Naive thymus-derived CD4-positive, alpha-beta T cell (primary cell): ENCODE data around the gene PTPRM. TPM values are rescaled to one million over a fixed set of nuclear protein-coding genes. Genes with fewer than 3 reads are reported as not detected.

ENCODE experiments used
- ATAC-seq: fragments of 150-1000 bp; cut with Tn5 transposase; 2 replicates; pipeline ENCODE4 v1.10.0; 2021; ENCODE audit warnings: mild to moderate bottlenecking, moderate library complexity
- CTCF ChIA-PET: fragments of 350-600 bp; sonication (Branson Sonifier 250); formaldehyde crosslinking; loops from one replicate; lab custom pipeline; 2021; ENCODE audit warnings: antibody characterized with exemption; lab: Charles Lee
- POLR2A ChIA-PET: fragments of 350-600 bp; sonication (Branson Sonifier 250); formaldehyde crosslinking; loops from one replicate; lab custom pipeline; 2021; ENCODE audit warnings: antibody characterized with exemption, inconsistent platforms; lab: Charles Lee
- DNase-seq, 9 donors: peaks; one replicate each; pipeline versions ENCODE4 v3.0.0 to v3.0.0-alpha.2; 2020 to 2022; ENCODE audit warnings: mixed read lengths in 1 of 9
- H3K27ac ChIP-seq: one replicate; pipeline ENCODE4 v1.7.0; 2013; ENCODE audit warnings: mild to moderate bottlenecking, low read depth, low read length, moderate library complexity
- H3K27me3 ChIP-seq, 2 donors: one replicate each; pipeline ENCODE4 v1.7.0; 2013; ENCODE audit warnings: low read length in 2 of 2, mild to moderate bottlenecking in 2 of 2, moderate library complexity in 2 of 2; ENCODE audit not compliant: control insufficient read depth in 2 of 2, insufficient read depth in 2 of 2
- H3K36me3 ChIP-seq, 3 experiments: 1 replicate in 2 of 3; 2 replicates in 1 of 3; pipeline ENCODE4 v1.7.0; 2013; ENCODE audit warnings: low read length in 3 of 3, mild to moderate bottlenecking in 3 of 3, moderate library complexity in 1 of 3; ENCODE audit not compliant: insufficient read depth in 3 of 3, control insufficient read depth in 2 of 3
- H3K4me1 ChIP-seq, 2 donors: one replicate each; pipeline ENCODE4 v1.7.0; 2013; ENCODE audit warnings: low read length in 2 of 2, mild to moderate bottlenecking in 2 of 2, moderate library complexity in 1 of 2; ENCODE audit not compliant: control insufficient read depth in 2 of 2, insufficient read depth in 2 of 2
- H3K4me3 ChIP-seq: 2 replicates; pipeline ENCODE4 v1.7.0; 2013; ENCODE audit warnings: mild to moderate bottlenecking, low read length
- H3K9me3 ChIP-seq, 3 experiments: 1 replicate in 2 of 3; 2 replicates in 1 of 3; pipeline ENCODE4 v1.7.0; 2013; ENCODE audit warnings: low read length in 3 of 3; ENCODE audit not compliant: control insufficient read depth in 2 of 3
- H3K27ac Mint-ChIP-seq, 9 donors: one replicate each; pipeline ENCODE4 v1.8.0; 2020 to 2022; ENCODE audit warnings: mixed read lengths in 9 of 9, mild to moderate bottlenecking in 8 of 9, moderate library complexity in 5 of 9, inconsistent platforms in 2 of 9
- H3K27me3 Mint-ChIP-seq, 5 donors: one replicate each; pipeline ENCODE4 v1.8.0; 2021 to 2022; ENCODE audit warnings: mixed read lengths in 5 of 5, mild to moderate bottlenecking in 1 of 5
- H3K36me3 Mint-ChIP-seq, 5 donors: one replicate each; pipeline ENCODE4 v1.8.0; 2020 to 2022; ENCODE audit warnings: mixed read lengths in 5 of 5, mild to moderate bottlenecking in 3 of 5, inconsistent platforms in 1 of 5
- H3K4me1 Mint-ChIP-seq, 7 donors: one replicate each; pipeline ENCODE4 v1.8.0; 2020 to 2022; ENCODE audit warnings: mixed read lengths in 7 of 7, mild to moderate bottlenecking in 3 of 7, inconsistent platforms in 1 of 7
- H3K4me3 Mint-ChIP-seq, 10 donors: one replicate each; pipeline ENCODE4 v1.8.0; 2020 to 2022; ENCODE audit warnings: mild to moderate bottlenecking in 10 of 10, mixed read lengths in 10 of 10, moderate library complexity in 6 of 10, inconsistent platforms in 2 of 10
- H3K9me3 Mint-ChIP-seq, 11 donors: one replicate each; pipeline ENCODE4 v1.8.0; 2020 to 2022; ENCODE audit warnings: mixed read lengths in 11 of 11, mild to moderate bottlenecking in 4 of 11, inconsistent platforms in 1 of 11, moderate library complexity in 1 of 11
- intact Hi-C, 2 donors: fragments of 100-400 bp; cut with micrococcal nuclease; formaldehyde crosslinking; loops; one replicate each; pipeline ENCODE4 v1.15.1; 2023
- polyA plus RNA-seq, 2 donors: library from polyadenylated mRNA; unstranded; fragments of 300-500 nt; fragmentation: Illumina TruSeq; gene quantifications; one replicate each; pipeline ENCODE4 v1.2.3, GENCODE V29; 2021
- total RNA-seq, 6 experiments: library from RNA in 5 of 6; stranded (reverse) in 5 of 6; gene quantifications; 1 replicate in 5 of 6; 2 replicates in 1 of 6; pipeline ENCODE4 v1.2.3 and lab custom pipeline; 2021 to 2026

The PTPRM gene
- total and polyA plus RNA-seq, 7 experiments from 2014 or later: 3.8 to 21.2 (median 8.4) TPM

DNA sequence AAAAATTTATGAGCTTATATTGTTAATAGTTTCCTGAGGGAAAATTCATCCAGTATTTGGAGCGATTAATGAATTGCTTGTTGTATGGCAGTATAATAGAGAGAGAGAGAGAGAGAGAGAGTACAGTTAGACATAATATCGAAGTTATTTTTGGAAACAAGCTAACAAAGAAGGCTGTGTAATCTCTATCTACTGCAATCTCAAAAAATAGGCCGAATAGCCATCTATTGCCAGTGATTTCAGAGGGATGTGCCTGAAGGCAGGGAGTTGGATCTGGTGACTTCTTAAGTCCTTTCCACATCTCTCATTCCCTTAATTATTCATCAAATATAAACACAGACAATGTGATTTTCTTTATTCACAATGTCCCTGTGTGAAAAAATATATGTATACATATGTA, 609.0 kb downstream of the PTPRM start:
- Histone ChIP-seq H3K36me3 (no peaks in the 10 kb centered on the region), H3K27me3 (no peaks in the 10 kb centered on the region), H3K4me3 (no peak overlapping the region), H3K9me3 (no peaks in the 10 kb centered on the region), H3K27ac (no peak overlapping the region), H3K4me1 (no peaks in the 10 kb centered on the region)
- peaks cover 0 to 21% (median 6%) of the 10 kb centered on the region in 11 donors for H3K9me3 Mint-ChIP-seq
- no peaks in the 10 kb centered on the region for H3K27me3 Mint-ChIP-seq
- DNase-seq (no peak), ATAC-seq (no peak)
- peaks cover 0 to 1% (median 0%) of the 10 kb centered on the region in 7 donors for H3K4me1 Mint-ChIP-seq
- peaks cover 0 to 13% (median 3%) of the 10 kb centered on the region in 5 donors for H3K36me3 Mint-ChIP-seq
- no peak overlapping the region for H3K27ac Mint-ChIP-seq
- ChIA-PET CTCF (no interaction called here), POLR2A (no interaction called here)
- no peak overlapping the region for H3K4me3 Mint-ChIP-seq
- intact Hi-C loops: no loop called here

DNA sequence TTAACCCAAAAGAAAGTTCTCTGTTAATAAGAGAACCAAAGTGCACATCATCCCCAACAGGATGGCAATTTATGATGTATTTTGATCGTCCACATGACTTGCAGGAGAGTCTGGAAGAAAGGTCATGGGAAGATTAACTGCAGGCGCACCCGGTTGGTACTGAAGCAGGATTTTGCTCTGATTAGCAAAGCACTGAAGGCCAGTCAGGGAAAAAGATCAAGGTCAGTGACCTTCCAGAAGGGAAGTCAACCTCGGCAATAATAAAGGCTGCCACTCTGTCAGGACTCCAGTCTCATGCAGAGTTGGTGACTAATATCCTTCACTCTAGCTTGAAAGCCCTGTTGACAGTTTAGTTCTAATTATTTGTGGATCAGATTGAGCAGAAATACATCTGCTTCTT, 609.4 kb downstream of the PTPRM start:
- Mint-ChIP-seq H3K27me3 (no peaks in the 10 kb centered on the region), H3K36me3 (peaks cover 0 to 17% (median 4%) of the 10 kb centered on the region in 5 donors), H3K27ac (no peak overlapping the region), H3K4me1 (peaks cover 0 to 1% (median 0%) of the 10 kb centered on the region in 7 donors), H3K4me3 (no peak overlapping the region), H3K9me3 (peaks cover 0 to 22% (median 6%) of the 10 kb centered on the region in 11 donors)
- no peaks in the 10 kb centered on the region for H3K4me1 ChIP-seq
- no peaks in the 10 kb centered on the region for H3K9me3 ChIP-seq
- CTCF ChIA-PET: no interaction called here
- ATAC-seq (no peak), DNase-seq (no peak)
- H3K36me3 ChIP-seq: no peaks in the 10 kb centered on the region
- H3K27me3 ChIP-seq: no peaks in the 10 kb centered on the region
- intact Hi-C loops: no loop called here
- no peak overlapping the region for H3K4me3 ChIP-seq
- no peak overlapping the region for H3K27ac ChIP-seq
- POLR2A ChIA-PET: no interaction called here

DNA sequence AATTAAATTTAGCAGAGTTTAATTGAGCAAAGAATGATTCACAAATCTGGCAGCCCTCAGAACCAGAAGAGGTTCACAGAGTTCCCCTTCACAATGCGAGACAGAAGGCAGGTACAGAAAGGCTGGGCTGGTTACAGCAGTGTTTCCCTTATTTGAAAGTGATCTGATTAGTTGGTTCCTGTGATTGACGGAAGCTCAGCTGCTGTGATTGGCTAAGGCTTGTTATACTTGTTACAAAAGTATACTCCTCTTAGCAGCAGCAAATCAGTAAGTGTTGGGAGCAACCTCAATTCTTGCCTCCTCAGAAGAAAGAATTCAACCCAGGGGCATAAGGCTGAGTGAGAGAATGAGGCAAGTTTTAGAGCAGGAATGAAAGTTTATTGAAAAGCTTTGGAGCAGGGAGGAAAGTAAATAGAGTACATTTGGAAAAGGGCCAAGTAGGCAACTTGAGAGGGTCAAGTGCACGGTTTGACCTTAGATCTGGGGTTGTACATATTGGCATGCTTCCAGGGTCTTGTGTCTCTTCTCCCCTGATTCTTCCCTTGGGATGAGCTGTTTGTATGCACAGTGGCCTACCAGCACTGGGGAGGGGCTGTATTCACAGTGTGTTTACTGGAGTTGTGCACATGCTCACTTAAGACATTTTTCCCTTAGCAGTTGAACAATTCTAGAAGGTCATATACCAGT, 610.4 kb downstream of the PTPRM start:
- no peak overlapping the region for H3K27ac Mint-ChIP-seq
- H3K27ac ChIP-seq: no peak overlapping the region
- intact Hi-C loops: no loop called here
- H3K36me3 ChIP-seq: no peaks in the 10 kb centered on the region
- H3K9me3 Mint-ChIP-seq: peaks cover 0 to 22% (median 6%) of the 10 kb centered on the region in 11 donors
- ChIA-PET CTCF (no interaction called here), POLR2A (no interaction called here)
- H3K4me3 Mint-ChIP-seq: no peak overlapping the region
- no peak overlapping the region for H3K4me3 ChIP-seq
- ATAC-seq (no peak), DNase-seq (no peak)
- no peaks in the 10 kb centered on the region for H3K9me3 ChIP-seq
- no peaks in the 10 kb centered on the region for H3K27me3 ChIP-seq
- peaks cover 0 to 1% (median 0%) of the 10 kb centered on the region in 7 donors for H3K4me1 Mint-ChIP-seq
- H3K4me1 ChIP-seq: no peaks in the 10 kb centered on the region
- no peaks in the 10 kb centered on the region for H3K27me3 Mint-ChIP-seq
- peaks cover 0 to 17% (median 4%) of the 10 kb centered on the region in 5 donors for H3K36me3 Mint-ChIP-seq

DNA sequence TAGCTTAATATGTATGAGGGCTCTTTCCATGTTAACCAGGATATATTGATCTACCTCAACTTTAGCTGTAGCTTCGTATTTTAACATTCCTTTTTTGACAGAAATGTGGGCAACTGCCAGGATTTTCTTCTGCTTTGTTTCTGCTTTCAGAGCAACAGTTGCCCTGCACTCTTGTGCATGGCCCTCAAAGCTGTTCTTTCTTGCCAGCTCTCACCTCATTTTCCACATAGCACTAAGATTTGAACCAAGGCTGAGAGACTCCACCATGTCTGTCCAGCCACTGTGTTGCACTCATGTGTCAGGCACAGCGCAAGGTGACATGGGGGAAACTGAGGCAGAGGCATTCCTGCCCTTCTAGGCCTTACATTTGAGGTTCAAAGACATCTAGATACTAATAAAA, 619.3 kb downstream of the PTPRM start:
- peaks cover 0 to 4% (median 0%) of the 10 kb centered on the region in 5 donors for H3K27me3 Mint-ChIP-seq
- no peaks in the 10 kb centered on the region for H3K27me3 ChIP-seq
- H3K4me1 ChIP-seq: no peaks in the 10 kb centered on the region
- ATAC-seq: no peak
- no peak overlapping the region for H3K27ac Mint-ChIP-seq
- H3K36me3 ChIP-seq: no peaks in the 10 kb centered on the region
- CTCF ChIA-PET: no interaction called here
- no peak overlapping the region for H3K27ac ChIP-seq
- H3K9me3 Mint-ChIP-seq: peaks cover 0 to 8% (median 0%) of the 10 kb centered on the region in 11 donors
- H3K9me3 ChIP-seq: no peaks in the 10 kb centered on the region
- H3K4me1 Mint-ChIP-seq: peaks cover 0 to 1% (median 0%) of the 10 kb centered on the region in 7 donors
- H3K4me3 ChIP-seq: no peak overlapping the region
- H3K36me3 Mint-ChIP-seq: peaks cover 0 to 7% (median 0%) of the 10 kb centered on the region in 5 donors
- POLR2A ChIA-PET: interaction anchor here (0.5 kb wide), 1 partner anchor 28 kb away, joined by 3 read pairs; no protein-coding TSS in a partner anchor
- intact Hi-C loops: no loop called here
- no peak overlapping the region for H3K4me3 Mint-ChIP-seq
- no peak for DNase-seq

DNA sequence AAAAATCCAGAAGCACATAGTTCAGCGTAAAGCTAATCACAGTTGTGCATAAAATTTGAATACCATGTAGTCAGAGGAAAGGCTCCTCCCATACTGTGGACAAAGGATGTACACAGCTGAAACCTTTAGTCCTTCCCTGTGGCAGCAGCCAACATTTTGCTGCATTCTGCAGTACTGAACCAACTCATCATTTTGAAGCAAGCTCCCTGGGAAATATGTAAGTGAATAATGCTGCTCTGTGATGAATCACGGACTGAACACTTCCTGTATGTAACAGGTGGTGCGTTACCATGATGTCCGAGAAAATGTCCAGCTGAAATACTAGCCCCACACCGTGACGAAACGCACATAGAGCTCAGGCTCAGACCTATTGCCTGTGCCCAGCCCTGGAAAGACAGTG, 621.1 kb downstream of the PTPRM start:
- no peaks in the 10 kb centered on the region for H3K27me3 ChIP-seq
- DNase-seq: no peak
- intact Hi-C loops: no loop called here
- no peak for ATAC-seq
- POLR2A ChIA-PET: no interaction called here
- Mint-ChIP-seq H3K36me3 (peaks cover 0 to 5% (median 0%) of the 10 kb centered on the region in 5 donors), H3K27me3 (peaks cover 0 to 4% (median 0%) of the 10 kb centered on the region in 5 donors), H3K9me3 (peaks cover 0 to 6% (median 0%) of the 10 kb centered on the region in 11 donors), H3K4me1 (peaks cover 0 to 1% (median 0%) of the 10 kb centered on the region in 7 donors), H3K4me3 (no peak overlapping the region), H3K27ac (no peak overlapping the region)
- no peak overlapping the region for H3K27ac ChIP-seq
- CTCF ChIA-PET: no interaction called here
- no peaks in the 10 kb centered on the region for H3K4me1 ChIP-seq
- no peaks in the 10 kb centered on the region for H3K9me3 ChIP-seq
- no peak overlapping the region for H3K4me3 ChIP-seq
- H3K36me3 ChIP-seq: no peaks in the 10 kb centered on the region

DNA sequence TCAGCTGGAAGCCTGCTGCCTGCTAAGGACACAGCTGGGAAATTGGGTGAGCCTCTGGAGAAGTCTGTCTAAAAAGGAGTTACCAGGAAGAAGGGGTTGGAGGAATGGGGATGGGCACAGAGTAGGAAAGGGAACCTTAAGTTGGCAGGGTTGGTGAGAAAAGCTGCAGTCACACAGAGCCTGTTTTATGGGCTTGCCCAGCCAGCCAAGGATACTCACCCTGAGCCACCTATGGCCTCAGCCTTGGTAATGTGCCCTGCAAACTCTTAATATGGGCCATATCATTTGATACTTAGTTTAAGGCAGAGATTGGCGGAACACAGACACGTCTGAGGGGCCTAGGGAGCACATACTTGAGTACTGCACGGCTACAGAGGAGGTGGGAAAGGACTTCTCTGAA, 623.9 kb downstream of the PTPRM start:
- no peaks in the 10 kb centered on the region for H3K36me3 ChIP-seq
- no peaks in the 10 kb centered on the region for H3K9me3 ChIP-seq
- Mint-ChIP-seq H3K4me1 (peaks cover 0 to 1% (median 0%) of the 10 kb centered on the region in 7 donors), H3K36me3 (no peaks in the 10 kb centered on the region), H3K27me3 (peaks cover 0 to 4% (median 0%) of the 10 kb centered on the region in 5 donors), H3K27ac (peak overlapping the region in 1 of 9 donors; percentile 55), H3K4me3 (no peak overlapping the region), H3K9me3 (peaks cover 0 to 4% (median 0%) of the 10 kb centered on the region in 11 donors)
- H3K4me1 ChIP-seq: no peaks in the 10 kb centered on the region
- ChIA-PET CTCF (no interaction called here), POLR2A (no interaction called here)
- DNase-seq: no peak
- H3K4me3 ChIP-seq: no peak overlapping the region
- intact Hi-C loops: no loop called here
- no peaks in the 10 kb centered on the region for H3K27me3 ChIP-seq
- no peak for ATAC-seq
- H3K27ac ChIP-seq: no peak overlapping the region

DNA sequence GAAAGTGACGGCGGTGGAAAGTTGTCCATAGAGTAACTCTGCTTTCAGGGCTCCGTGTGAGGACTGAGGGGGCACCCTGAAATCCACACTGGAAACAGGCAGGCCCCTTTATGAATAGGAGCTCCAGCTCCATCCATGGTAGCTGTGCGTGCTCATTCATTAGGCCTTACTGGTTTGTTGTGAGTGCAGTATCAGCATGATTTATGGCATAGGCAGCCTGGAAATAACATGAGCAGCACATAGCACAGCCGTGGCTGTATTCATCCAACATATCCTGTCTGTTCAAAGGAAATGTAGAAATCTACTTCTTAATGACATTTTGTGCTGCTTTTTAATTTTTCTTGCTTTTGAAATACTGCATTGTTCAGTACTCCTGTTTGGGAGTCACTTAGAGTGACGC, 627.3 kb downstream of the PTPRM start:
- no peak overlapping the region for H3K4me3 ChIP-seq
- POLR2A ChIA-PET: no interaction called here

More for the DNA sequence above, 627.3 kb downstream of the PTPRM start:
- Histone ChIP-seq H3K4me1 (no peaks in the 10 kb centered on the region), H3K36me3 (no peaks in the 10 kb centered on the region), H3K27ac (no peak overlapping the region), H3K27me3 (no peaks in the 10 kb centered on the region), H3K9me3 (no peaks in the 10 kb centered on the region)
- CTCF ChIA-PET: interaction anchor here (0.7 kb wide), 1 partner anchor 318 kb away, joined by 3 read pairs; no protein-coding TSS in a partner anchor
- ATAC-seq (no peak), DNase-seq (no peak)
- intact Hi-C loops: no loop called here
- Mint-ChIP-seq H3K4me1 (peaks cover 0 to 1% (median 0%) of the 10 kb centered on the region in 7 donors), H3K27ac (no peak overlapping the region), H3K27me3 (peaks cover 0 to 4% (median 0%) of the 10 kb centered on the region in 5 donors), H3K4me3 (no peak overlapping the region), H3K36me3 (peaks cover 0 to 3% (median 0%) of the 10 kb centered on the region in 5 donors), H3K9me3 (peaks cover 0 to 7% (median 0%) of the 10 kb centered on the region in 11 donors)
